Neural progenitor cell (in vitro differentiated cells): ENCODE measurements around the gene SERPINB10.

ENCODE experiments used
- EZH2 ChIP-seq: fragments of 200-600 bp; sonication (generic); IDR thresholded peaks from 2 replicates; pipeline ENCODE4 v1.6.1; 2017; ENCODE audit warnings: antibody characterized with exemption, mild to moderate bottlenecking, moderate library complexity
- EZH2phosphoT487 ChIP-seq: fragments of 200-600 bp; sonication (generic); IDR thresholded peaks from 2 replicates; pipeline ENCODE4 v1.6.1; 2017; ENCODE audit warnings: antibody characterized with exemption
- TF ChIP-seq, protein P1 (sequence below): fragments of 200-600 bp; sonication (generic); IDR thresholded peaks from 2 replicates; pipeline ENCODE4 v1.5.1; 2017; ENCODE audit warnings: antibody characterized with exemption, mild to moderate bottlenecking

DNA sequence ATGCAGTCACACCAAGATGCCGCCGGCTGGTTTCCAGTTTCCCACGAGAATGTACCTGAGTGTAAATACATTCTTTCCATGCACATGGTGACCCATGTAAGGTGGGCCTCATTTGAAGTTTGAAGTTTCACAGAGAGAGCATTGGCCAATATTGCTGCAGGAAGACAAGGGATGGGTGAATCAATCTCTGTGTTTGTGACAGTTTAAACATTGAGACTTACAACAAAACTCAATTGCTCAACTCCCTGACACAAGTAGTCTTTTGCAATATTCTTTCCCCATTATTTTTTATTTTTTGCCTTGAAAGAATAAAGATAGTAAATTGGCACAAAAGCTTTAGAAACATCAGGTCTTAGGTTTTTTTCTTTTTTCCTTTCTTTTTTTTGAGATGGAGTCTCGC is 15.2 kb upstream of the SERPINB10 start:
- TF ChIP-seq, protein P1, sequence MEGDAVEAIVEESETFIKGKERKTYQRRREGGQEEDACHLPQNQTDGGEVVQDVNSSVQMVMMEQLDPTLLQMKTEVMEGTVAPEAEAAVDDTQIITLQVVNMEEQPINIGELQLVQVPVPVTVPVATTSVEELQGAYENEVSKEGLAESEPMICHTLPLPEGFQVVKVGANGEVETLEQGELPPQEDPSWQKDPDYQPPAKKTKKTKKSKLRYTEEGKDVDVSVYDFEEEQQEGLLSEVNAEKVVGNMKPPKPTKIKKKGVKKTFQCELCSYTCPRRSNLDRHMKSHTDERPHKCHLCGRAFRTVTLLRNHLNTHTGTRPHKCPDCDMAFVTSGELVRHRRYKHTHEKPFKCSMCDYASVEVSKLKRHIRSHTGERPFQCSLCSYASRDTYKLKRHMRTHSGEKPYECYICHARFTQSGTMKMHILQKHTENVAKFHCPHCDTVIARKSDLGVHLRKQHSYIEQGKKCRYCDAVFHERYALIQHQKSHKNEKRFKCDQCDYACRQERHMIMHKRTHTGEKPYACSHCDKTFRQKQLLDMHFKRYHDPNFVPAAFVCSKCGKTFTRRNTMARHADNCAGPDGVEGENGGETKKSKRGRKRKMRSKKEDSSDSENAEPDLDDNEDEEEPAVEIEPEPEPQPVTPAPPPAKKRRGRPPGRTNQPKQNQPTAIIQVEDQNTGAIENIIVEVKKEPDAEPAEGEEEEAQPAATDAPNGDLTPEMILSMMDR: no peak
- TF ChIP-seq EZH2: no peak
- TF ChIP-seq EZH2phosphoT487: no peak
